GM12873 (cell line): Measurements from ENCODE around the gene RNF144B.

Experiments
- CTCF ChIP-seq: IDR thresholded peaks from 2 replicates; pipeline ENCODE4 v1.5.1; 2012; ENCODE audit warnings: low read depth, mild to moderate bottlenecking, moderate library complexity, low read length, control low read depth; ENCODE audit not compliant: insufficient read depth; ENCODE audit errors: missing control alignments

RNF144B gene

GRCh38 chr6:18507561-18507960 is 120.4 kb downstream of the RNF144B start:
- TF ChIP-seq CTCF: no peak

GRCh38 chr6:18509871-18510643 is 122.9 kb downstream of the RNF144B start:
- no peak for TF ChIP-seq CTCF

- TF ChIP-seq CTCF: no peak
Measured at GRCh38 chr6:18510644-18511033, 123.5 kb downstream of the RNF144B start.

- TF ChIP-seq CTCF: no peak
Measured at GRCh38 chr6:18511211-18511610, 124.1 kb downstream of the RNF144B start.

GRCh38 chr6:18513253-18513798 is 126.2 kb downstream of the RNF144B start:
- TF ChIP-seq CTCF: no peak

- TF ChIP-seq CTCF: no peak
Measured at GRCh38 chr6:18514180-18514579, 127.0 kb downstream of the RNF144B start.

GRCh38 chr6:18515767-18516166 is 128.6 kb downstream of the RNF144B start:
- TF ChIP-seq CTCF: no peak
